Erythroblast (primary cell): ENCODE data around the gene KLHL36.

Source experiments
- GATA1 ChIP-seq: IDR thresholded peaks from 2 replicates; pipeline ENCODE4 v1.6.1; 2011; ENCODE audit warnings: low read depth, mild to moderate bottlenecking, control low read depth, low read length, moderate library complexity
- POLR2A ChIP-seq: IDR thresholded peaks from 2 replicates; pipeline ENCODE4 v1.6.1; 2011; ENCODE audit warnings: mild to moderate bottlenecking, low read length

GRCh38 chr16:84673561-84673960 lies 25.2 kb downstream of the KLHL36 start:
- TF ChIP-seq POLR2A, result no peak
- TF ChIP-seq GATA1, result no peak
